Smooth muscle cell (in vitro differentiated cells): ENCODE data around the gene CALHM6. TPM values are rescaled to one million over a fixed set of nuclear protein-coding genes. Genes with fewer than 3 reads are reported as not detected.

ENCODE experiments used
- DNase-seq: peaks from one replicate; lab custom pipeline; 2025; ENCODE audit not compliant: unreplicated experiment; lab: John Stamatoyannopoulos, UW
- H2AFZ ChIP-seq: fragments of 200-600 bp; sonication (generic); 2 replicates; pipeline ENCODE4 v1.6.0; 2016; ENCODE audit warnings: antibody characterized with exemption, low read depth, mild to moderate bottlenecking
- H3F3A ChIP-seq: fragments of 200-600 bp; sonication (generic); 2 replicates; pipeline ENCODE4 v1.6.0; 2017; ENCODE audit warnings: antibody characterized with exemption, low read depth
- H3K27ac ChIP-seq: fragments of 200-600 bp; sonication (generic); 2 replicates; pipeline ENCODE4 v1.5.1; 2016; ENCODE audit warnings: low read depth, mild to moderate bottlenecking
- H3K27me3 ChIP-seq: fragments of 200-600 bp; sonication (generic); 2 replicates; pipeline ENCODE4 v1.6.1; 2016; ENCODE audit warnings: low read depth, mild to moderate bottlenecking
- H3K36me3 ChIP-seq: fragments of 200-600 bp; sonication (generic); 2 replicates; pipeline ENCODE4 v1.5.1; 2016; ENCODE audit warnings: low read depth
- H3K4me1 ChIP-seq: fragments of 200-600 bp; sonication (generic); 2 replicates; pipeline ENCODE4 v1.5.1; 2016; ENCODE audit warnings: low read depth
- H3K4me2 ChIP-seq: fragments of 200-600 bp; sonication (generic); 2 replicates; pipeline ENCODE4 v1.6.0; 2016; ENCODE audit warnings: mild to moderate bottlenecking
- H3K4me3 ChIP-seq: fragments of 200-600 bp; sonication (generic); 2 replicates; pipeline ENCODE4 v1.5.1; 2016; ENCODE audit warnings: mild to moderate bottlenecking
- H3K79me2 ChIP-seq: fragments of 200-600 bp; sonication (generic); 2 replicates; pipeline ENCODE4 v1.6.0; 2016; ENCODE audit warnings: low read depth, mild to moderate bottlenecking
- H3K9ac ChIP-seq: fragments of 200-600 bp; sonication (generic); 2 replicates; pipeline ENCODE4 v1.6.0; 2016; ENCODE audit warnings: low read depth
- H3K9me3 ChIP-seq: fragments of 200-600 bp; sonication (generic); replicated peaks from 2 replicates; pipeline ENCODE4 v1.5.1; 2016; ENCODE audit warnings: low read depth
- H4K20me1 ChIP-seq: fragments of 200-600 bp; sonication (generic); 2 replicates; pipeline ENCODE4 v1.6.0; 2016; ENCODE audit warnings: low read depth
- WGBS: methylation state at CpG from one replicate; pipeline ENCODE4 v1.1.7; 2016; ENCODE audit warnings: low lambda C conversion rate; 5-methylcytosine and 5-hydroxymethylcytosine counted together
- polyA plus RNA-seq: library from polyadenylated mRNA; unstranded; fragments of >200 nt; fragmentation: Nextera tagmentation; extraction: Ambion mirVana; gene quantifications from 2 replicates; pipeline ENCODE4 v1.2.1, GENCODE V29; 2016
- total RNA-seq: library from RNA; depleted of rRNA; stranded (reverse); fragments of >200 nt; gene quantifications from 2 replicates; pipeline ENCODE4 v1.2.3, GENCODE V29; 2014
- TF ChIP-seq, protein P1 (sequence below): fragments of 200-600 bp; sonication (generic); IDR thresholded peaks from 2 replicates; pipeline ENCODE4 v1.5.1; 2017; ENCODE audit warnings: borderline replicate concordance, mild to moderate bottlenecking, antibody characterized with exemption; ENCODE audit not compliant: insufficient read depth, poor library complexity, severe bottlenecking

Gene CALHM6
- total and polyA plus RNA-seq, 2 experiments from 2014 or later, result 4.6 to 5.1 TPM

DNA sequence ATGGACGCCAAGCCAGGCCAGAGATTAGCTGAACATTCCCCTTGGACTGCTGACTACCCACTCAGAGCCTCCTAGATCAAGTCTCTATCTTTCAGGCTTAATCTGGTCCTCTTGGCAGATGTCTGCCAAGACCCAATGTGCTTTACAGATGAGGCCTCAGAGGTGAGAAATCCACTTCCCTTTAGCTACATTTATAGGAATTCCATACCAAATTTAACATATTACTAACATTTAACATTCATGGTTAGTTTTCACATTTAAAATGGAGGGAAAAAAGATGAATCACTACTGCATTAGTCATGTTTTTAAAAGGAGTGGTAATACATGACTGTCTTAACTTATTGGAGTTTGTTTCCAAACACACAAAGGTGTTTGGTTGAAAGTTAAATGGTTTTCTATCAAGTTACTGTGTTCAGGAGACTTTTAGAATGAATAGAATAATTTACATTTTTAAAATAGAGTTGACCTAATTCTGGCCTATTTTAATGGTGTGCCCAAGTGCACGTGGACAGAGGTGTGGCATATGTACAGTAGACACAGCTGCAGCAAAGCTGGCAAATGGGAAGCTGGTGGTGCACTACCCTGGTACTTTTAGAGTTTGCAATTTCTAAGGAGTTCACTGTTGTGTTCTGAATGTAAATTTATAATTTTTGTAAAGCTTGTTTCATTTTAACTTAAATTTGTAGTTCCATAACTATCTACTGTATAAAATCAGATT, 41.9 kb upstream of the CALHM6 start:
- no peak overlapping the region for H3K4me2 ChIP-seq
- no peak overlapping the region for H3K4me3 ChIP-seq
- peaks cover 69% of the 10 kb centered on the region for H4K20me1 ChIP-seq
- no peaks in the 10 kb centered on the region for H3K9me3 ChIP-seq
- H3K27ac ChIP-seq, result peak overlapping the region; percentile 57
- no peaks in the 10 kb centered on the region for H3F3A ChIP-seq
- H3K79me2 ChIP-seq, result peaks cover 88% of the 10 kb centered on the region
- H3K9ac ChIP-seq, result no peak overlapping the region
- no peak overlapping the region for H2AFZ ChIP-seq
- TF ChIP-seq, protein P1, sequence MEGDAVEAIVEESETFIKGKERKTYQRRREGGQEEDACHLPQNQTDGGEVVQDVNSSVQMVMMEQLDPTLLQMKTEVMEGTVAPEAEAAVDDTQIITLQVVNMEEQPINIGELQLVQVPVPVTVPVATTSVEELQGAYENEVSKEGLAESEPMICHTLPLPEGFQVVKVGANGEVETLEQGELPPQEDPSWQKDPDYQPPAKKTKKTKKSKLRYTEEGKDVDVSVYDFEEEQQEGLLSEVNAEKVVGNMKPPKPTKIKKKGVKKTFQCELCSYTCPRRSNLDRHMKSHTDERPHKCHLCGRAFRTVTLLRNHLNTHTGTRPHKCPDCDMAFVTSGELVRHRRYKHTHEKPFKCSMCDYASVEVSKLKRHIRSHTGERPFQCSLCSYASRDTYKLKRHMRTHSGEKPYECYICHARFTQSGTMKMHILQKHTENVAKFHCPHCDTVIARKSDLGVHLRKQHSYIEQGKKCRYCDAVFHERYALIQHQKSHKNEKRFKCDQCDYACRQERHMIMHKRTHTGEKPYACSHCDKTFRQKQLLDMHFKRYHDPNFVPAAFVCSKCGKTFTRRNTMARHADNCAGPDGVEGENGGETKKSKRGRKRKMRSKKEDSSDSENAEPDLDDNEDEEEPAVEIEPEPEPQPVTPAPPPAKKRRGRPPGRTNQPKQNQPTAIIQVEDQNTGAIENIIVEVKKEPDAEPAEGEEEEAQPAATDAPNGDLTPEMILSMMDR, result no peak
- H3K36me3 ChIP-seq, result peaks cover 7% of the 10 kb centered on the region
- no peak for DNase-seq
- H3K4me1 ChIP-seq, result peaks cover 8% of the 10 kb centered on the region
- 68% methylated on average over 2 of the region's 2 CpGs for WGBS
- no peaks in the 10 kb centered on the region for H3K27me3 ChIP-seq

DNA sequence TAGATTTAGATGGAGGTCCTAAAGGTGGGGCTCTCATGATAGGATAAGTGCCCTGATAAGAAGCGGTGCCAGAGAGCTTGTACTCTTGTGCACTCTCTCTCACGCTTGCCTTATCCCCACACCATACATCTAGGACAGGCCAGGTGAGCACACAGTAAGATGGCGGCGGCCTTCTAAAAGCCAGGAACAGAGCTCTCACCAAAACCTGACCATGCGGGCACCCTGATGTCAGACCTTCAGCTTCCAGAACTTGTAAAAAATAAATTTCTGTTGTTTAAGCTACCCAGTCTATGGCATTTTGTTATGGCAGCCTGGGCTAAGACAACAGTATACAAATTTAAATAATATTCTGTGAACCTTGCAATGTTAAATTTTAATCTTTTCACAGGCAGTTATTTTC, 40.8 kb upstream of the CALHM6 start:
- Histone ChIP-seq H3K9me3 (no peaks in the 10 kb centered on the region), H3F3A (no peaks in the 10 kb centered on the region), H3K4me2 (no peak overlapping the region), H3K79me2 (peaks cover 88% of the 10 kb centered on the region), H3K27me3 (no peaks in the 10 kb centered on the region), H3K4me3 (no peak overlapping the region), H4K20me1 (peaks cover 64% of the 10 kb centered on the region), H2AFZ (no peak overlapping the region), H3K36me3 (no peaks in the 10 kb centered on the region), H3K27ac (no peak overlapping the region), H3K9ac (no peak overlapping the region), H3K4me1 (peaks cover 4% of the 10 kb centered on the region)
- TF ChIP-seq, protein P1, result no peak
- DNase-seq, result no peak
- WGBS, result 96% methylated on average over 5 of the region's 5 CpGs

DNA sequence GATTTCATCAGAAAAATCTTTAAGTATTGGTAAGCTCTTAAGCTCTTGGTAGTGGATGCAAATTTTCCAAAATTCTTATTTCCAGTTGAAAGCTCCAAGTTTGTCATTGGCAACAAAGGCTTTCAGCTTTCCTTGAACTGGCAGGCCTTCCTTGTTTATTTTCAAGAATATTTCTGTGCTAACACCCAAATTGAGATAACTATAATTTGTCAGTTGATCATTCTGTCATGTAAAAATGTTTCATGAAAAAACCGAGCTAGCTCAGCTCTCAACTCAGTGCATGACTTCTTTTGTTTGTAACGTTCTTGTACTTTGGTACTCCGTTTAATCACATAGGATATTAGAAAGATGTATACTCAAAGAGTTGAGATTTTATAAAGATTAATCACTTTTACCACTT, 38.9 kb upstream of the CALHM6 start:
- Histone ChIP-seq H3K27ac (no peak overlapping the region), H3K79me2 (peaks cover 81% of the 10 kb centered on the region), H3K27me3 (no peaks in the 10 kb centered on the region), H4K20me1 (peaks cover 54% of the 10 kb centered on the region), H3F3A (no peaks in the 10 kb centered on the region), H3K36me3 (peaks cover 10% of the 10 kb centered on the region), H3K4me3 (no peak overlapping the region), H3K4me2 (no peak overlapping the region), H3K4me1 (no peaks in the 10 kb centered on the region), H3K9ac (no peak overlapping the region), H2AFZ (no peak overlapping the region), H3K9me3 (no peaks in the 10 kb centered on the region)
- TF ChIP-seq, protein P1, result no peak
- DNase-seq, result no peak
- 82% methylated on average over 3 of the region's 3 CpGs for WGBS

DNA sequence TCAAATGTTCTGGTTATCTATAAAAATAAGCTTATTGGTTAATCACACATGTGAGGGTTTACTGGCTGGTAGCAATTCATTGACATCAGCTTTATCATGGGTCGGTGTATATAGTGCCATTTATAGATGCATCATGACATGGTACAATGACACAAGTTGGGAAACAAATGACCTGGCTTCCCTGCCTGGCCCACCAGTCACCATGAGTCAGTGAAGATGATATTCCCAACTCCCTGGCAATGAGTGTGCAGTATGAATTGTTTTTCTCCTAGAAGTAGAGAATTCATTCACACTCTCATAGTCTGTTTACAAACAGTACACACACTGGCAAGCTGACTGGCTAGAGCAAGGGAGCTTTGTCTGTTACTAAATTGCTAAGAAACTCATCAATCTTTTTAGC, 37.2 kb upstream of the CALHM6 start:
- DNase-seq, result no peak
- Histone ChIP-seq H3K9ac (no peak overlapping the region), H3K9me3 (no peaks in the 10 kb centered on the region), H3K4me1 (no peaks in the 10 kb centered on the region), H3K4me3 (no peak overlapping the region), H3K79me2 (peaks cover 69% of the 10 kb centered on the region), H2AFZ (no peak overlapping the region), H3K36me3 (peaks cover 18% of the 10 kb centered on the region), H3F3A (no peaks in the 10 kb centered on the region), H3K4me2 (no peak overlapping the region), H3K27me3 (no peaks in the 10 kb centered on the region), H4K20me1 (peaks cover 52% of the 10 kb centered on the region), H3K27ac (no peak overlapping the region)
- TF ChIP-seq, protein P1, result no peak
- 88% methylated on average over 1 of the region's 1 CpG for WGBS
